Measurements from ENCODE around the gene CD81. TPM values are rescaled to one million over a fixed set of nuclear protein-coding genes. Genes with fewer than 3 reads are reported as not detected.

Gene CD81
- total RNA-seq, 1 experiment from 2014 or later: 183 TPM

DNA sequence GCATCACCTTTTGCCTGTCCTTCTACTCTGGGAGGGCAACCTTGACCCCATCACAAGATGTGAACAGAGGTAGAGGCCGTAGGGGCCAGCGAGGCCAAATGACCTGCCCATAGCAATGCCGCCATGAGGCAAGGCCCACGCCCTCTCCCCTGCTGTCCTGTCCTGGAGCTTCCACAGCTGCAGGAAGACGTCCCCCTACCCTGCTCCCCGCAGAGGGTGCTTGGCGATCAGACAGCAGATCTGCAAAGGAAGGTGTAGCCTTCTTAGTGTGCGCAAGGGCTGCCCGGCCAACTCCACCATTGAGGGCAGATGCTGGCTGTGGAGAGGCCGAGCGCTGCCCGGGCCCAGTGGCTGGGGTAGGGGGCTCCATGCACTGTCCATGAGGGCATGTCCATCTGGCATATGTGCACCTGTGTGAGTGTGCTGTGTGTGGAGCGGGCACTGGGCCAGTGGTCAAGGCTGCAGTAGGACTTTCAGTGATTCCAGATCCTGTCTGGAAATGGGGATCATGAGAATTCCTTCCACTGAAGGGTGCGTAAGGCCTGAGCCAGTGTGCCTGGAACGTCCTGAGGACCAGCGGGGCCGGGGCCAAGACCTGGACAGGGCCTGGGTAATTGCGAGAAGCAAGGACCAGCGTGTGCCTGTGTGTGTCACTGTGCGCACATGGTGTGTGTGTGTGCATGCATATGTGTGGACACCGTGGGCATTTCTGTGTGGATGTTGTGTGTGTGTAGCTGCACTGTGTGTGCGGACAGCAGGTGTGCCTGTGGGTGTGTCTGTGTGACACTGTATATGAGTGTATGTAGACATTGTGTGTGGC is 56.2 kb downstream of the CD81 start:
- CTCF ChIA-PET: interaction anchor here (0.9 kb wide), 1 partner anchor 100 kb away, joined by 4 read pairs; no protein-coding TSS in a partner anchor
- H3K9me3 Mint-ChIP-seq (ENCODE audit: unreplicated experiment): no peaks in the 10 kb centered on the region
- POLR2A ChIA-PET: no interaction called here
- H3K4me1 Mint-ChIP-seq (ENCODE audit: insufficient read depth, unreplicated experiment): no peaks in the 10 kb centered on the region
- no peak overlapping the region for H3K27ac Mint-ChIP-seq (ENCODE audit: low read depth, unreplicated experiment)
- intact Hi-C loops (cut with micrococcal nuclease): no loop called here
- no TSS peak for BruUV-seq (replicated peaks)
- no peaks in the 10 kb centered on the region for H3K27me3 Mint-ChIP-seq (ENCODE audit: insufficient read depth, unreplicated experiment)
- no peaks in the 10 kb centered on the region for H3K36me3 Mint-ChIP-seq (ENCODE audit: insufficient read depth, unreplicated experiment)
- TF ChIP-seq, protein P1, sequence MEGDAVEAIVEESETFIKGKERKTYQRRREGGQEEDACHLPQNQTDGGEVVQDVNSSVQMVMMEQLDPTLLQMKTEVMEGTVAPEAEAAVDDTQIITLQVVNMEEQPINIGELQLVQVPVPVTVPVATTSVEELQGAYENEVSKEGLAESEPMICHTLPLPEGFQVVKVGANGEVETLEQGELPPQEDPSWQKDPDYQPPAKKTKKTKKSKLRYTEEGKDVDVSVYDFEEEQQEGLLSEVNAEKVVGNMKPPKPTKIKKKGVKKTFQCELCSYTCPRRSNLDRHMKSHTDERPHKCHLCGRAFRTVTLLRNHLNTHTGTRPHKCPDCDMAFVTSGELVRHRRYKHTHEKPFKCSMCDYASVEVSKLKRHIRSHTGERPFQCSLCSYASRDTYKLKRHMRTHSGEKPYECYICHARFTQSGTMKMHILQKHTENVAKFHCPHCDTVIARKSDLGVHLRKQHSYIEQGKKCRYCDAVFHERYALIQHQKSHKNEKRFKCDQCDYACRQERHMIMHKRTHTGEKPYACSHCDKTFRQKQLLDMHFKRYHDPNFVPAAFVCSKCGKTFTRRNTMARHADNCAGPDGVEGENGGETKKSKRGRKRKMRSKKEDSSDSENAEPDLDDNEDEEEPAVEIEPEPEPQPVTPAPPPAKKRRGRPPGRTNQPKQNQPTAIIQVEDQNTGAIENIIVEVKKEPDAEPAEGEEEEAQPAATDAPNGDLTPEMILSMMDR (IDR thresholded peaks at IDR 0.05; ENCODE audit: unreplicated experiment): no peak
- no peak for DNase-seq (ENCODE audit: unreplicated experiment)
- no peak overlapping the region for H3K4me3 Mint-ChIP-seq (ENCODE audit: unreplicated experiment)

DNA sequence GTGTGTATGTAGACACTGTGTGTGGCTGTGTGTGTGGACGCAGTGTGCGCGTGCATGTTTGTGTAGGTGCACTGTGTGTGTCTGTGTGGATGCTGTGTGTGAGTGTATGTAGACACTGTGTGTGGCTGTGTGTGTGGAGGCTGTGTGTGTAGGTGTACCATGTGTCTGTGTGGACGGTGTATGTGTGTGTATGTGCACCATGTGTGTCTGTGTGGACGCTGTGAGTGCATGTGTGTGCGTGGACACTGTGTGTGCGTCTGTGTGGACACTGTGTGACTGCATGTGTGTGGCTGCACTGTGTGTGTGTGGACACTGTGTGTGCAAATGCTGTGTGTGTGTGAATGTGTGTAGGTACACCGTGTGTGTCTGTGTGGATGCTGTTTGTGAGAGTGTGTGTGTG is 56.9 kb downstream of the CD81 start:
- no peak for DNase-seq (ENCODE audit: unreplicated experiment)
- no peaks in the 10 kb centered on the region for H3K9me3 Mint-ChIP-seq (ENCODE audit: unreplicated experiment)
- no peaks in the 10 kb centered on the region for H3K36me3 Mint-ChIP-seq (ENCODE audit: insufficient read depth, unreplicated experiment)
- H3K27me3 Mint-ChIP-seq (ENCODE audit: insufficient read depth, unreplicated experiment): no peaks in the 10 kb centered on the region
- H3K4me1 Mint-ChIP-seq (ENCODE audit: insufficient read depth, unreplicated experiment): no peaks in the 10 kb centered on the region
- no TSS peak for BruUV-seq (replicated peaks)
- no peak overlapping the region for H3K4me3 Mint-ChIP-seq (ENCODE audit: unreplicated experiment)
- intact Hi-C loops (cut with micrococcal nuclease): no loop called here
- TF ChIP-seq, protein P1 (IDR thresholded peaks at IDR 0.05; ENCODE audit: unreplicated experiment): no peak
- CTCF ChIA-PET: no interaction called here
- POLR2A ChIA-PET: no interaction called here
- H3K27ac Mint-ChIP-seq (ENCODE audit: low read depth, unreplicated experiment): no peak overlapping the region

DNA sequence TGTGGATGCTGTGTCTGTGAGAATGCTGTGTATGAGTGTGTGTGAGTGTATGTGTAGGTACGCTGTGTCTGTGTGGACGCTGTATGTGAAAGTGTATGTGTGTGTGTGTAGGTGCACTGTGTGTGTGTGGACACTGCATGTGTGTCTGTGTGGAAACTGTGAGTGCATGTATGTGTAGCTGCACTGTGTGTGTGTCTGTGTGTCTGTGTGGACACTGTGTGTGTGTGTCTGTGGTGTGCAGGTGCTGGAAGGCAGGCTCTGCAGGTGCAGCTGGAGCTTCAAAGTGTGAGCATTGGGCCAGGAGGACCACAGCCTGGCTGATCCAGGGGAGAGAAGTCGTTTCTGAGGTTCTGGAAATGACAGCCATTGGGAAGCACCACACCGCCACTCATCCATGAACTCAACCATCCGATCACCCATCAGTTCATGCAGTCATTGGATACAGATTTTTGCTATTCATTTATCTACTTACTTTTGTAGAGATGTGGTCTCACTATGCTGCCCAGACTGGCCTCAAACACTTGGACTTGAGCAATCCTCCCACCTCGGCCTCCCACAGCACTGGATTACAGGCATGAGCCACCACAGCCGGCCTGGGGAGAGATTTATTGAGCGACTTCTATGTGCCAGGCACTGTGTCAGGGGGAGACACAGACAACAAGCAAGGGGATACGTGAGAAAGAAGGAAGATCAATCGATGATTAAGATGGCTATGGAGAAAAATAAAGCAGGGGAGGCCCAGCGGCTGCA is 57.6 kb downstream of the CD81 start:
- intact Hi-C loops (cut with micrococcal nuclease): no loop called here
- H3K9me3 Mint-ChIP-seq (ENCODE audit: unreplicated experiment): no peaks in the 10 kb centered on the region
- CTCF ChIA-PET: no interaction called here
- H3K36me3 Mint-ChIP-seq (ENCODE audit: insufficient read depth, unreplicated experiment): no peaks in the 10 kb centered on the region
- no peaks in the 10 kb centered on the region for H3K4me1 Mint-ChIP-seq (ENCODE audit: insufficient read depth, unreplicated experiment)
- no peak overlapping the region for H3K27ac Mint-ChIP-seq (ENCODE audit: low read depth, unreplicated experiment)
- DNase-seq (ENCODE audit: unreplicated experiment): no peak
- H3K4me3 Mint-ChIP-seq (ENCODE audit: unreplicated experiment): no peak overlapping the region
- POLR2A ChIA-PET: no interaction called here
- TF ChIP-seq, protein P1 (IDR thresholded peaks at IDR 0.05; ENCODE audit: unreplicated experiment): no peak
- BruUV-seq (replicated peaks): no TSS peak
- no peaks in the 10 kb centered on the region for H3K27me3 Mint-ChIP-seq (ENCODE audit: insufficient read depth, unreplicated experiment)

DNA sequence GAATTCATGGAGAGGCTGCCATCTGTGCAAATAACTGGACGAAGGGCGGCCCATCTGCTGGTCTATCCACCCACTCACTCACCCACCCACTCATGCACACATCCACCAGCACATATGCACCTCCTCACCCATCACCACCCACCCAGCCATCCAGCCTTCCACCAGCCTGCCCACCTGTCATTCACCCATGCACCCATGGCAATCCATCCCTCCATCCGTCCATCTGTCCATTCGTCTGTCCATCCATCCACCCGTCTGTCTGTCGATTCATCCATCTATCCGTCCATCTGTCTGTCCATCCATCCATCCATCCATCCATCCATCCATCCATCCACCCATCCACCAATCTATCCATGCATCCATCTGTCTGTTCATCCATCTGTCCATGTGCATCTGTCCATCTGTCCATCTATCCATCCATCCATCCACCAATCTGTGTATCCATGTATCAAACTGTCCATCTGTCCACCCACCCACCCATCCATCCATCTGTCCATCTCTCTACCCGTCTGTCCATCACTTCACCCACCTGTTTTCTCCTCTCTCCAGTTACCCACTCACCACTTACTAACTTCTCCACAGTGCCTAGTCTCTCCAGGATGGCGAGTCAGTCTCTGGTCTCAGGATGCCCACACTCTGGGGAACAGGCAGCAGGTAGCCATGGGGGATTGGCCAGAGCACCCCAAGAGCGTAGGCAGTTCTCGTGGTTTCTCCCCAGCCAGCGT is 58.3 kb downstream of the CD81 start:
- ChIA-PET CTCF (interaction anchor here (1.5 kb wide), 1 partner anchor 15 kb away, joined by 5 read pairs; no protein-coding TSS in a partner anchor), POLR2A (no interaction called here)
- no TSS peak for BruUV-seq (replicated peaks)
- Mint-ChIP-seq H3K4me1 (ENCODE audit: insufficient read depth, unreplicated experiment) (no peaks in the 10 kb centered on the region), H3K27me3 (ENCODE audit: insufficient read depth, unreplicated experiment) (no peaks in the 10 kb centered on the region), H3K4me3 (ENCODE audit: unreplicated experiment) (no peak overlapping the region), H3K9me3 (ENCODE audit: unreplicated experiment) (no peaks in the 10 kb centered on the region), H3K36me3 (ENCODE audit: insufficient read depth, unreplicated experiment) (no peaks in the 10 kb centered on the region), H3K27ac (ENCODE audit: low read depth, unreplicated experiment) (no peak overlapping the region)
- TF ChIP-seq, protein P1 (IDR thresholded peaks at IDR 0.05; ENCODE audit: unreplicated experiment): no peak
- no peak for DNase-seq (ENCODE audit: unreplicated experiment)
- intact Hi-C loops (cut with micrococcal nuclease): no loop called here
